HepG2 (cell line): ENCODE data around the gene TIAM2. TPM values are rescaled to one million over a fixed set of nuclear protein-coding genes. Genes with fewer than 3 reads are reported as not detected.

Experiments
- ATAC-seq: fragments of 200-7000 bp; cut with Tn5 transposase; 3 replicates; pipeline ENCODE4 v1.9.1; 2020; ENCODE audit warnings: mild to moderate bottlenecking, moderate library complexity
- BruUV-seq: library from RNA; stranded (reverse); fragments of 400-500 nt; replicated peaks from 2 replicates; lab custom pipeline; 2021; lab: Mats Ljungman, UMichigan
- CTCF ChIA-PET: fragments of 300-600 bp; formaldehyde crosslinking; extraction: SDS; loops from one replicate; lab custom pipeline; 2021; ENCODE audit warnings: low total read pairs, inconsistent platforms, low intra/inter-chr PET ratio; lab: Yijun Ruan, JAX
- POLR2A ChIA-PET: fragments of 350-600 bp; sonication (Branson Sonifier 250); formaldehyde crosslinking; loops from one replicate; lab custom pipeline; 2020; ENCODE audit warnings: antibody characterized with exemption, inconsistent platforms; lab: Yijun Ruan, JAX
- DNase-seq: peaks from one replicate; pipeline ENCODE4 v3.0.0-alpha.2; 2015; ENCODE audit warnings: low spot score
- FAIRE-seq: peaks from 3 replicates; lab custom pipeline; 2011; peaks lifted over from hg19 to GRCh38; lab: Jason Lieb, UNC
- H2AFZ ChIP-seq: one replicate; pipeline ENCODE4 v1.6.1; 2011; ENCODE audit warnings: low read length, inconsistent platforms
- H3K27ac ChIP-seq: fragments of 300-600 bp; 3 replicates; pipeline ENCODE4 v1.8.0; 2011; ENCODE audit warnings: mixed run types, mild to moderate bottlenecking, mixed read lengths, low read length, inconsistent platforms; ENCODE audit not compliant: insufficient read depth; ENCODE audit errors: extremely low read length
- H3K27me3 ChIP-seq, 2 experiments: fragments of 200-600 bp in 1 of 2; 2 replicates in 1 of 2; 3 replicates in 1 of 2; pipeline versions ENCODE4 v1.6.0 to v1.8.0; 2011; ENCODE audit warnings: low read length in 2 of 2, mild to moderate bottlenecking in 2 of 2, moderate library complexity in 2 of 2, inconsistent platforms in 1 of 2; ENCODE audit not compliant: insufficient read depth in 2 of 2, control insufficient read depth in 1 of 2
- H3K36me3 ChIP-seq, 2 experiments: fragments of 200-600 bp in 1 of 2; replicated peaks in 1 of 2; 2 replicates in 1 of 2; 3 replicates in 1 of 2; pipeline versions ENCODE4 v1.5.1 to v1.8.0; 2011; ENCODE audit warnings: low read length in 2 of 2, inconsistent platforms in 1 of 2; ENCODE audit not compliant: insufficient read depth in 2 of 2, control insufficient read depth in 1 of 2
- H3K4me1 ChIP-seq: 2 replicates; pipeline ENCODE4 v1.5.1; 2012; ENCODE audit warnings: low read length, inconsistent platforms; ENCODE audit not compliant: insufficient read depth
- H3K4me2 ChIP-seq: 2 replicates; pipeline ENCODE4 v1.6.0; 2011; ENCODE audit warnings: low read depth, low read length, inconsistent platforms
- H3K4me3 ChIP-seq, 3 experiments: fragments of 200-600 bp in 1 of 3; sonication (generic), shearing (Covaris generic) in 1 of 3; replicated peaks in 1 of 3; 2 replicates each; pipeline ENCODE4 v1.5.1; 2011 to 2016; ENCODE audit warnings: low read length in 3 of 3, inconsistent platforms in 2 of 3, low read depth in 2 of 3, mild to moderate bottlenecking in 2 of 3, control low read depth in 1 of 3, mixed read lengths in 1 of 3; ENCODE audit not compliant: insufficient read depth in 1 of 3
- H3K79me2 ChIP-seq: one replicate; pipeline ENCODE4 v1.6.1; 2011; ENCODE audit warnings: low read length, inconsistent platforms; ENCODE audit not compliant: insufficient read depth
- H3K9ac ChIP-seq: 2 replicates; pipeline ENCODE4 v1.6.0; 2011; ENCODE audit warnings: mild to moderate bottlenecking, low read depth, low read length, inconsistent platforms; ENCODE audit not compliant: insufficient read depth
- H3K9me3 ChIP-seq: 2 replicates; pipeline ENCODE4 v1.5.1; 2012; ENCODE audit warnings: mild to moderate bottlenecking, low read length
- H4K20me1 ChIP-seq: 2 replicates; pipeline ENCODE4 v1.6.0; 2011; ENCODE audit warnings: inconsistent platforms, mild to moderate bottlenecking, low read length, moderate library complexity; ENCODE audit not compliant: insufficient read depth
- AKAP8 ChIP-seq: sonication (generic); formaldehyde crosslinking; IDR thresholded peaks from 2 replicates; pipeline ENCODE4 v1.5.1; 2020; ENCODE audit warnings: mild to moderate bottlenecking, missing genetic modification reagents
- ELF1 ChIP-seq: sonication (generic); formaldehyde crosslinking; IDR thresholded peaks from 2 replicates; pipeline ENCODE4 v1.4.0; 2020; ENCODE audit warnings: missing genetic modification reagents
- FOXO4 ChIP-seq: sonication (generic); formaldehyde crosslinking; conservative IDR thresholded peaks from 2 replicates; pipeline ENCODE4 v1.8.1; 2023; ENCODE audit warnings: missing genetic modification reagents
- KDM2A ChIP-seq: sonication (generic); formaldehyde crosslinking; IDR thresholded peaks from 2 replicates; pipeline ENCODE4 v1.4.0; 2020; ENCODE audit warnings: low read depth, missing genetic modification reagents, borderline replicate concordance
- KLF9 ChIP-seq: IDR thresholded peaks from 2 replicates; pipeline ENCODE4 v1.6.1; 2016; ENCODE audit warnings: low read depth
- NCOA5 ChIP-seq: sonication (generic); formaldehyde crosslinking; IDR thresholded peaks from 2 replicates; pipeline ENCODE4 v1.4.0; 2020; ENCODE audit warnings: missing genetic modification reagents
- POLR2A ChIP-seq, 2 experiments: IDR thresholded peaks; 2 replicates each; pipeline ENCODE4 v1.6.1; 2011; ENCODE audit warnings: low read depth in 2 of 2, low read length in 2 of 2, mild to moderate bottlenecking in 1 of 2, moderate library complexity in 1 of 2; ENCODE audit not compliant: insufficient read depth in 1 of 2
- POLR2AphosphoS5 ChIP-seq: IDR thresholded peaks from 2 replicates; pipeline ENCODE4 v1.6.1; 2012; ENCODE audit warnings: low read depth, low read length
- POLR2G ChIP-seq: fragments of 200-400 bp; formaldehyde crosslinking; IDR thresholded peaks from 2 replicates; pipeline ENCODE4 v1.6.1; 2018; ENCODE audit warnings: mild to moderate bottlenecking, low read depth, low read length, moderate library complexity
- RBM22 ChIP-seq: fragments of 200-400 bp; formaldehyde crosslinking; optimal IDR thresholded peaks from 2 replicates; pipeline ENCODE3; 2017; ENCODE audit warnings: mild to moderate bottlenecking, low read length, moderate library complexity
- ZNF354B ChIP-seq: sonication (generic); formaldehyde crosslinking; IDR thresholded peaks from 2 replicates; pipeline ENCODE4 v1.8.0; 2022; ENCODE audit warnings: mild to moderate bottlenecking, missing genetic modification reagents
- ZNF441 ChIP-seq: sonication (generic); formaldehyde crosslinking; IDR thresholded peaks from 2 replicates; pipeline ENCODE4 v1.7.0; 2021; ENCODE audit warnings: missing genetic modification reagents, borderline replicate concordance
- ZNF574 ChIP-seq: sonication (generic); formaldehyde crosslinking; IDR thresholded peaks from 2 replicates; pipeline ENCODE4 v1.4.0; 2020; ENCODE audit warnings: missing genetic modification reagents
- WGBS: methylation state at CpG from one replicate; pipeline ENCODE4 v1.1.6; 2017; ENCODE audit warnings: low lambda C conversion rate; 5-methylcytosine and 5-hydroxymethylcytosine counted together
- in situ Hi-C: cut with HindIII; loops from 2 replicates; pipeline ENCODE4 v1.10.0; 2017; ENCODE audit warnings: low pct_unique_long_range_greater_than_20kb; ENCODE audit not compliant: extremely low pct_ligation_motif_present
- intact Hi-C: fragments of 100-400 bp; cut with micrococcal nuclease; formaldehyde crosslinking; loops from one replicate; pipeline ENCODE4 v1.10.0; 2022; ENCODE audit not compliant: unreplicated experiment
- polyA plus RNA-seq, 8 experiments: library from polyadenylated mRNA; depleted of rRNA in 3 of 8; stranded (reverse) in 7 of 8; unstranded in 1 of 8; fragments of >200 nt; fragmentation: Illumina TruSeq in 4 of 8; extraction: Trizol in 4 of 8; gene quantifications; 2 replicates each; pipeline versions ENCODE4 v1.2.1 to v1.2.3, GENCODE V29; 2011 to 2016; ENCODE audit warnings: low read depth in 4 of 8, missing spikeins in 1 of 8, mixed read lengths in 1 of 8; ENCODE audit not compliant: insufficient read depth in 1 of 8
- total RNA-seq, 5 experiments: library from RNA; depleted of rRNA; stranded (reverse); fragments of >200 nt; fragmentation: Illumina TruSeq; extraction: Trizol; gene quantifications; 2 replicates each; pipeline ENCODE4 v1.2.3, GENCODE V29; 2016; ENCODE audit warnings: low read depth in 1 of 5
- TF ChIP-seq, protein P1 (sequence below): sonication (generic); formaldehyde crosslinking; IDR thresholded peaks from 2 replicates; pipeline ENCODE4 v1.8.1; 2023; ENCODE audit warnings: mild to moderate bottlenecking, missing genetic modification reagents

Gene TIAM2
- total and polyA plus RNA-seq, 2 of the 13 experiments (the other 11 are each of a cell fraction or from before 2014, with no cell fraction given) = 4.1 to 4.5 TPM

DNA sequence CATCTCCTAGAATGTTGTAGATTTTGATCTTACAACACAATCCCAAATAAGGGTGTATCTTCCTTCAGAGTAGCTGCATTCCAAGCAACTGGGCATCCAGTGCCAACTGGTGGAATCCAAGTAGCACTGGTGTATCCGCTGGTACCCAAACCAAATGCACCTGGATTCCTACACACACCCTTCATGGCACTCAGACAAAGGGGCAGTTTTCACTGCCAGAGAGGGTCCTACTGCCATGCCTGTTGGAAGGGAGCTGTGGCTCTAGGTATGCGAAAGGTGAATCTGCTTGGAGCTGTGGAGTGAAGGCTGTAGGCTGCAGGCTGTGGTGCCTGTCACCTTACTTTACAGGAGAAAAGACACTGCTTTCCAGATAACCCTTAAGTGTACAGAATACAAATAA lies 251.7 kb downstream of the TIAM2 start:
- POLR2A ChIA-PET = no interaction called here

More for the DNA sequence above, 251.7 kb downstream of the TIAM2 start:
- Histone ChIP-seq H3K27me3 (no peaks in the 10 kb centered on the region), H3K4me3 (no peak overlapping the region), H3K4me1 (0 out of 2 replicates have a peak, but pooled peaks cover 7% of the 10 kb centered on the region), H3K4me2 (no peak overlapping the region), H3K9me3 (no peaks in the 10 kb centered on the region), H3K79me2 (no peaks in the 10 kb centered on the region), H2AFZ (no peak overlapping the region), H3K9ac (no peak overlapping the region), H3K36me3 (peaks cover 4 to 30% of the 10 kb centered on the region in 2 experiments; a peak in 3 of 5 replicates), H4K20me1 (no peaks in the 10 kb centered on the region), H3K27ac (no peak overlapping the region)
- no peak for FAIRE-seq
- 100% methylated on average over 2 of the region's 2 CpGs for WGBS
- intact Hi-C loops (loop anchor here (5.0 to 10.0 kb wide), 2 partner anchors 322 to 570 kb away; no protein-coding TSS in a partner anchor), in situ Hi-C loops (loop anchor here (5.0 kb wide), 1 partner anchor 70 kb away; no protein-coding TSS in a partner anchor)
- CTCF ChIA-PET = no interaction called here
- no peak for ATAC-seq
- no peak for DNase-seq
- TF ChIP-seq KLF9 (CRISPR knock-in tag) = no peak
- TF ChIP-seq FOXO4 (CRISPR knock-in tag) = 0 out of 2 replicates have a peak, but pooled peaks have one; percentile 37
- peak; percentile 66 for TF ChIP-seq POLR2AphosphoS5
- peak; percentile 88 for TF ChIP-seq RBM22
- TF ChIP-seq ZNF441 = no peak
- peak; percentile 22; the same call in 1 of the 2 replicates for TF ChIP-seq POLR2G
- peak; percentile 56; the same call in 1 of the 2 replicates for TF ChIP-seq KDM2A (CRISPR knock-in tag)
- TF ChIP-seq, protein P1, sequence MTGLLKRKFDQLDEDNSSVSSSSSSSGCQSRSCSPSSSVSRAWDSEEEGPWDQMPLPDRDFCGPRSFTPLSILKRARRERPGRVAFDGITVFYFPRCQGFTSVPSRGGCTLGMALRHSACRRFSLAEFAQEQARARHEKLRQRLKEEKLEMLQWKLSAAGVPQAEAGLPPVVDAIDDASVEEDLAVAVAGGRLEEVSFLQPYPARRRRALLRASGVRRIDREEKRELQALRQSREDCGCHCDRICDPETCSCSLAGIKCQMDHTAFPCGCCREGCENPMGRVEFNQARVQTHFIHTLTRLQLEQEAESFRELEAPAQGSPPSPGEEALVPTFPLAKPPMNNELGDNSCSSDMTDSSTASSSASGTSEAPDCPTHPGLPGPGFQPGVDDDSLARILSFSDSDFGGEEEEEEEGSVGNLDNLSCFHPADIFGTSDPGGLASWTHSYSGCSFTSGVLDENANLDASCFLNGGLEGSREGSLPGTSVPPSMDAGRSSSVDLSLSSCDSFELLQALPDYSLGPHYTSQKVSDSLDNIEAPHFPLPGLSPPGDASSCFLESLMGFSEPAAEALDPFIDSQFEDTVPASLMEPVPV = 0 out of 2 replicates have a peak, but pooled peaks have one; percentile 30
- 0 out of 2 replicates have a peak, but pooled peaks have one; percentile 12 for TF ChIP-seq ZNF574
- TF ChIP-seq ELF1 (CRISPR knock-in tag) = no peak
- TF ChIP-seq ZNF354B (CRISPR knock-in tag) = 0 out of 2 replicates have a peak, but pooled peaks have one; percentile 22
- TF ChIP-seq POLR2A (IDR thresholded peaks at IDR 0.05; ENCODE audit: insufficient read depth in 1 of 2, low read depth in 2 of 2, low read length in 2 of 2) = peak in 1 of 2 experiments; percentile 51; a peak in 1 of 4 replicates
- TF ChIP-seq NCOA5 = peak; percentile 82; the same call in 1 of the 2 replicates
- TF ChIP-seq AKAP8 (CRISPR knock-in tag) = peak; percentile 58; the same call in 1 of the 2 replicates
- no TSS peak for BruUV-seq
